ENCODE results near the gene CALN1. TPM values are rescaled to one million over a fixed set of nuclear protein-coding genes. Genes with fewer than 3 reads are reported as not detected.

Gene CALN1
- total and polyA plus RNA-seq, 2 of the 8 experiments (the other 6 are each of a cell fraction or from before 2014, with no cell fraction given): 6.4 to 15.2 TPM

DNA sequence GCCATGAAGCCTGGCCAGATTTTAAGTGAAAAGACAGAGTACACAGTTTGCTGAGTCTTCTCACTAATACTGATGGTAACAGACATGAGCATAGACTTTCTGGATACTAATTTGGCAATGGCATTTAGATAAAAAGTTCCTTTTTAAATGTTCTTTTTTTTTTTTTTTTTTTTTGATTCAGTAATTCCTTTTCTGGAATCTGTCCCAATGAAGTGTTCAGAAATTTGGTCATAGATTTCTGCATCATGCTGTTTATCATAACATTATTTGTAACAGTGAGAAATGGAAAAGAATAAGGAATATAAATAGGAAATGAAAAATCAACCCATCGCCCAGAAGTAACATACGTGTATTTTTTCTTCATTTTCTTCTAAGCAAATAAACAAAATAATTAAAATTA lies 354.9 kb downstream of the CALN1 start (continued):
- TF ChIP-seq SUZ12 (IDR thresholded peaks at IDR 0.05; ENCODE audit: low read length) (no peak), YY1 (IDR thresholded peaks at IDR 0.05; ENCODE audit: low read depth, low read length) (no peak), SP4 (IDR thresholded peaks at IDR 0.05; ENCODE audit: low read length) (no peak), FOSL1 (IDR thresholded peaks at IDR 0.05; ENCODE audit: insufficient read depth, low read depth, low read length) (no peak), TAF1 (IDR thresholded peaks at IDR 0.05; ENCODE audit: low read depth, low read length) (no peak)
- TF ChIP-seq, protein P1, sequence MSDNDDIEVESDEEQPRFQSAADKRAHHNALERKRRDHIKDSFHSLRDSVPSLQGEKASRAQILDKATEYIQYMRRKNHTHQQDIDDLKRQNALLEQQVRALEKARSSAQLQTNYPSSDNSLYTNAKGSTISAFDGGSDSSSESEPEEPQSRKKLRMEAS (IDR thresholded peaks at IDR 0.05): no peak

Data from H1 (cell line).